OCI-LY1 (cell line): ENCODE data around the gene RFC2.

Source experiments
- CTCF ChIP-seq: fragments of 200-600 bp; sonication (generic), shearing (Covaris generic); IDR thresholded peaks from 2 replicates; pipeline ENCODE4 v1.5.1; 2017; ENCODE audit warnings: mild to moderate bottlenecking, antibody characterized with exemption, low read length, moderate library complexity, mixed read lengths
- EZH2 ChIP-seq: fragments of 200-600 bp; sonication (generic), shearing (Covaris generic); IDR thresholded peaks from 2 replicates; pipeline ENCODE4 v1.8.0; 2017; ENCODE audit warnings: borderline replicate concordance, mixed run types, mild to moderate bottlenecking, antibody characterized with exemption, low read length, moderate library complexity, mixed read lengths

- TF ChIP-seq CTCF = no peak
- TF ChIP-seq EZH2 = no peak
Measured at GRCh38 chr7:74221713-74222112, 32.5 kb downstream of the RFC2 start.
